ENCODE data around the gene PHC2.
A peak's percentile ranks its signal among the peaks of the same experiment; 100 is the strongest.

PHC2 gene

GRCh38 chr1:33369764-33370163 is 61.1 kb downstream of the PHC2 start:
- DNase-seq: no peak

DNA sequence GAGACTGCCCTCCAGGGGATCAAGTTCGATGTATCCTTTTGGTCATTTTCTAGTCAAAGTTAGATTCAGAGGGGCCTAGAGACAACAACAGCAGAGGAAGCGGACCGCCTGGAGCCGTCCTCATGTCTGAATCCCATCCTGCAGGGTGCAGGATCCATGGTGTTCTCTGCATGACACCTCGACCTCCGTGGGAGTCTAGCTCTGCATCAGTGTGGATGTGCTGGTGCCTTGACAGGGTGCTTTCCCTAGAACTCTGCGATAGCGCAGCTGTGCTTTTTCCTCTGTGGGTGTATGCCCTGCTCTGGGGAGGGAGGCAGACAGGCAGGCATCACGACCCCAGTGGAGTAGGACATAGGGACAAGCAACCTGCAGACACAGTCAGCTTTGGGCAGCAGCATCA is 61.8 kb downstream of the PHC2 start:
- no peak for DNase-seq

GRCh38 chr1:33368431-33368830 is 62.5 kb downstream of the PHC2 start:
- no peak for DNase-seq

GRCh38 chr1:33367485-33368405 is 63.1 kb downstream of the PHC2 start:
- DNase-seq: peak; percentile 90 to 96 (median 93)

GRCh38 chr1:33366762-33367484 is 64.0 kb downstream of the PHC2 start:
- DNase-seq: no peak

- no peak for DNase-seq
Observed at GRCh38 chr1:33365560-33365997, 65.3 kb downstream of the PHC2 start.

- DNase-seq: peak in 1 of 4 experiments; percentile 43
Observed at GRCh38 chr1:33364565-33364918, 66.4 kb downstream of the PHC2 start.

DNA sequence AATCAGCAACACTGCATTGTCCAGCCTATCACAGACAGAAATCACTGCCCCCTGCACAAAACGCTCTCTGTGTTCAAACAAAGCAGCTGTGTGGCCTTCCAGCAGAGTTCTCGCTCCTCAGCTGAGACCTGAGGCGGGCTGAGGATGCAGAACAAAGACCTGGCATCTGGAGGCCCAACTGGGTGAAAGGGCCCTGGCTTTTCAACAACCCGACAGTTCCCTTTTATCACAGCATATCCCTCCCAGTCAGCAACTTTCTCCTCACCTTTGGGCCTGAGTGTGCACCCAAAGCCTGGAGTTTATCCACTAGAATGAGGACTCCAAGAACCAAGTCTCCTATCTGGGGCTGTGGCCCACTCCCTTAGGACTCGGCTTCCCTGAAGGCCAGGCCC is 67.4 kb downstream of the PHC2 start:
- no peak for DNase-seq

DNA sequence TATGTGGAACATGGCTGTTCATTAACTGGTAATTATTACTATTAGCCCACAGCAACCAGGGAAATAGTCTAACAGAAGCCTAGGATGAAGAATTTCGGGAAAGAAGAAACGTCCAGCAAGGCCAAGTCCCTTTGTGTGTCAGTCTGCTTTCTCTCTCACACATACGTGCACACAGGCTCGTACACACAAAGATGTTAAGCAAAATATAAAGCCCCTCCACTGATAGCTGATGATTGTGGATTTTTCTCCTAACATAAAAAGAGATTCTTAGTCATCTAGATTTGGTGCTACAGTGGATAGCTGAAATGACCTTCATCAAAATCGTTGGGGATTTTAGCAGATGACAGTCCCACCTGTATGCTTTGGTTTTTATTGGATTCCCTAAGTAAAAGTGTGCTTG is 67.9 kb downstream of the PHC2 start:
- no peak for DNase-seq

GRCh38 chr1:33361532-33362235 is 69.2 kb downstream of the PHC2 start:
- peak; percentile 85 to 95 (median 90) for DNase-seq

DNA sequence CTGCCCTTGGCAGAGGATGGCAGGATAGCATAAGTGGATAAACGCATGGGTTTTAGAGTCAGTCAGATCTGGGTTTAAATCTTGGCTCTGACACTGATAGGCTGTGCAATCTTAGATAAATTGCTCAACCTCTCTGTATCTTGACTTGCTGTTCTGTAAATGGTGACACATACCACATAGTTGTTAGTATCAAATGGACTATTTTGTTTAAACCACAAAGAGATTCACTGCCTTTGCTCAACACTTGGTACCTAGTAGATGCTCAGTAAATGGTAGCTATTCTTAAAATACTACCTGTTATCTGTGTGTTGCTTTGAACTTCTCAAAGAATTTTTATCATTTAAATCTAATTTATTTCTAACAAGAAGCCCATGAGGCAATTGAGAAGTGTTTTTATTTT is 70.5 kb downstream of the PHC2 start:
- no peak for DNase-seq

- DNase-seq: no peak
Observed at GRCh38 chr1:33359931-33360330, 71.0 kb downstream of the PHC2 start.

DNA sequence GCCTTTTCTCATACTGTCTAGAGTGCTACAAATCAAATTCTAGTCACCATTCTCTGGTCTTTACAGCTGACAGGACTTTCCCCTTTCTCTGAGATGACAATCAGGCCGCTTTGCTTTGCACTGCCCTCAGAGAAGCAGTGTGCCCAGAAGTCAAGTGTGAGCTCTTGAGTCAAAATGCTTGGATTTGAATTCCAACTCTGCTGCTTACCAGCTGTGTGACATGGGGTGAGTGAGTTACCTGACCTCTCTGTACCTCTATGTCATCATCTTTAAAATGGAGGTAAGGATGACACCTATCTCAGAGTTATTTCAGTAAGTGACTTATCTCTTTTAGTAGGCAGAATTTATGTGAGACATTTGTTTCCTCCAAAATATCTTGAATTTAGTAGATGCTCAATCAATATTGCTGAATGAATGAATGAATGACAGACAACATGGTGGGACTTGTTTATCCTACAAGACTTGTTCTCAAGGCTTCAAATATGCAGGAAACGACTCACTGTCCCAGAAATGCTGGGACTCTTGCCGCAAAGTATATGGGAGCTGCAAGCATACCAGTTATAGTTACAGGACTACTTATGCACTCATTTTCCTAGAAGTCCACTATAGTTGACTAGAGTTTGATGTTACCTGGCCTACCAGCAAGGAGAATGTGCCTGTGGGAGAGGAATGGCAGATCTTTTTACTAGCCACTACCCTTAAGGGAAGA is 71.9 kb downstream of the PHC2 start:
- DNase-seq: no peak

GRCh38 chr1:33358114-33358794 is 72.6 kb downstream of the PHC2 start:
- no peak for DNase-seq

DNA sequence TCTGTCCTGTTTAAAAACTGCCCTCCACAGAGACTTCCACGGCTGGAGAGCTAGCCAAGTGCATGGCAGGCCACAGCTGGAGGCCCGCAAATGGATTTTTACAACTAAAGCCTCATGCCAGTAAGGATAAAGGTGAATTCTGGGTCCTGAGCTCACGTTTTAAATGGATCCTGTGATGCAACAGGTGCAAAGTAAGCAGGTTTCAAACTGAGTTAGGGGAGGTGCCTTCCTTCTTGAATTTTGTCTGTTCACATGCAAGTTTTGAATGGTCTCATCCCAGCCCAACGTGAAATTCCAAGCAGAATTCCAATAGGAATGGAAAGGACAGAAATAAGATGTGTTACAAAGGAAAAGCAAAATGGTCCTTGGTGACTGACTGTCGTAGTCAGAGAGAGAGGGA is 73.8 kb downstream of the PHC2 start:
- no peak for DNase-seq

DNA sequence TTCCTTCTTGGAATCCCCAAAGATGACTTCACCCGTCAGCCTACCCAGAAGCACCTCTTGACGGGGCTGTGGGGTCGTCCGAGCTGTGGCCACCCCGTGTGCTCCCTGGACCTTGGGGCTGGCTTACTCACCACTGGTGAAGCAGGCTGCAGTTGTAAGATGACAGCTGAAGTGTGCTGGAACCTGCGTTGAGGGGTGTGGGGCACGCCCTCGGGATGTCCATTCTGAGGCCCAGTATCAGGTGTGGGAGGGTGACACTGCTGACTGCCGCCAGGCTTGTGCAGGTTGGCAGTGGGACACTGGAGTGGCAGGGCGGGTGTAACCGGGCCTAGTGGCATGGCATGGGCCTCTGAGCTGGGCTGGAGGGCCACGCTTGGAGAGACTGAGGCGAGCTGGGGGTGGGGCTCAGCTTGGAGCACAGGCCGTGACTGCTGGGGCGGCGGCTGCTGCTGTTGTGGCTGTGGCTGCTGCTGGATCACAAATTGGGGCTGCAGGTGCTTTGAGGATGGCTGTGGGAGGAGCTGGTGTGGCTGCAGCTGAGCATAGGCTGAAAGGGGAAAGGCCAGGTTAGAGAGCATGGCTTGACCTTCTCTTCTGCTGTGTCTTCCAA is 76.1 kb downstream of the PHC2 start:
- no peak for DNase-seq

DNA sequence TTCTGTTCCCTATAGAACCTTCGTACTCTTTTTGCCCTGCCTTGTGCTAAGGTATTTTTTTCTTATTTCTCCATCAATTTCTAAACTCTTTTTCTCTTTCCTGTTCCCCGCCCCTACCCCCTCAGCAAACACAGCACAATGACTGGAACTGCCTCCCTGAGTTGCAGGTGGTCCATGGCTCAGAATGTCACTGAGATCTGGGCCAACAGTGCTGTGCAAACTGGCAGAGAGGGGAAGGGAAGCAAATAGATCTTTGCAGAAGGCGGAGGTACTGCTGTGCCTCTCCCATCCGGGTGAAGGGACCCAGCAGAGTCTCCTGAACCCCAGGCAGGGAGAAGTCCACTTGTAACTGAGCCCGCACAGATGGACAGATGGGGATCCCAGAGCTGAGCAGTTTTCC is 77.4 kb downstream of the PHC2 start:
- no peak for DNase-seq

DNA sequence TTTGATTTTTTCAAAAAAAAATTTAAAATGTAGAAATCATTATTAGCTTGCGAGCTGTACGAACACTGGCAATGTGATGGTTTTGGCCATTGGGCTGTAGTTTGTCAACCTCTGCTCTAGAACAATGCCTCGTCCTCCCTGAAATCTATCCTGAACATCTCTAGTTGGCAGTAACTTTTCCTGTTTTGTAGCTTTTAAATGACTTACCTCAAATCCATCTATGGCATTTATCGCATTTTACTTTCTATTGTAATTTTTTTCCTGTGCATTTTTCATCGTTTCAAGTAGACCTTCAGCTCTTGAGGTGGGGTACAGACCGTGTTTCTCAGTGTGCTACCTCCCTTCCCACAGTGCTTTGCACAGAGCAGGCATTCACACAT is 79.6 kb downstream of the PHC2 start:
- no peak for DNase-seq

- DNase-seq: no peak
Observed at GRCh38 chr1:33350611-33351280, 80.1 kb downstream of the PHC2 start.

- peak; percentile 89 to 97 (median 96) for DNase-seq
Observed at GRCh38 chr1:33349778-33350610, 80.9 kb downstream of the PHC2 start.

Measured in suppressor macrophage (primary cell).